Measurements from ENCODE around the gene EIF1AY. TPM values are rescaled to one million over a fixed set of nuclear protein-coding genes. Genes with fewer than 3 reads are reported as not detected.
"Not testable (repeated sequence)": the region's sequence is repeated elsewhere in the genome, so short reads cannot be mapped to it uniquely, and the experiment has no call there.

The EIF1AY gene
- total RNA-seq, 4 donors from 2014 or later = 10.8 to 19.6 TPM; not detected in 2

DNA sequence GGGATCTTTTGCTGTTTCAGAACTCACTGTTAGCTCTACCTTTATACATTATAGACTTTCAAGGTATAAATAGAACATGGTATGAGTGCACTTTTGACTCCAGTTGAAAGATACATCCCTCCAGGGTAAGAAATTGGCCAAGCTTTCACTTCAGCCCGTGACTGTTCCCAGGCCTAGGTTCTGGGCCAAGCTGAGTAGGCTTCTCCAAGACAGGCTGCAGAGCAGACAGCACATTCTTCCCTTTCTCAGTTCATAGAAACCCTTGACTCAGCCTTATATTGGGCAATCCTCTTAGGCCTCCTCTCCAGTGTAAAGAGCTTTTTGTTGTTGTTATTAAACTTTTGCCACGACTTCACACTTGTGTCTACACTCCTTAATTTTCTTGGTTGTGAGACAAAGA lies 29.5 kb upstream of the EIF1AY start:
- no peak overlapping the region for H3K27ac ChIP-seq
- no peak overlapping the region for H3K4me3 ChIP-seq
- DNase-seq = no peak
- H3K9me3 ChIP-seq = no peaks in the 10 kb centered on the region
- H3K4me1 ChIP-seq = no peaks in the 10 kb centered on the region
- no peaks in the 10 kb centered on the region for H3K36me3 ChIP-seq
- TF ChIP-seq, protein P1, sequence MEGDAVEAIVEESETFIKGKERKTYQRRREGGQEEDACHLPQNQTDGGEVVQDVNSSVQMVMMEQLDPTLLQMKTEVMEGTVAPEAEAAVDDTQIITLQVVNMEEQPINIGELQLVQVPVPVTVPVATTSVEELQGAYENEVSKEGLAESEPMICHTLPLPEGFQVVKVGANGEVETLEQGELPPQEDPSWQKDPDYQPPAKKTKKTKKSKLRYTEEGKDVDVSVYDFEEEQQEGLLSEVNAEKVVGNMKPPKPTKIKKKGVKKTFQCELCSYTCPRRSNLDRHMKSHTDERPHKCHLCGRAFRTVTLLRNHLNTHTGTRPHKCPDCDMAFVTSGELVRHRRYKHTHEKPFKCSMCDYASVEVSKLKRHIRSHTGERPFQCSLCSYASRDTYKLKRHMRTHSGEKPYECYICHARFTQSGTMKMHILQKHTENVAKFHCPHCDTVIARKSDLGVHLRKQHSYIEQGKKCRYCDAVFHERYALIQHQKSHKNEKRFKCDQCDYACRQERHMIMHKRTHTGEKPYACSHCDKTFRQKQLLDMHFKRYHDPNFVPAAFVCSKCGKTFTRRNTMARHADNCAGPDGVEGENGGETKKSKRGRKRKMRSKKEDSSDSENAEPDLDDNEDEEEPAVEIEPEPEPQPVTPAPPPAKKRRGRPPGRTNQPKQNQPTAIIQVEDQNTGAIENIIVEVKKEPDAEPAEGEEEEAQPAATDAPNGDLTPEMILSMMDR (IDR thresholded peaks at IDR 0.05) = no peak
- TF ChIP-seq POLR2A (IDR thresholded peaks at IDR 0.05) = no peak
- no peaks in the 10 kb centered on the region for H3K27me3 ChIP-seq

DNA sequence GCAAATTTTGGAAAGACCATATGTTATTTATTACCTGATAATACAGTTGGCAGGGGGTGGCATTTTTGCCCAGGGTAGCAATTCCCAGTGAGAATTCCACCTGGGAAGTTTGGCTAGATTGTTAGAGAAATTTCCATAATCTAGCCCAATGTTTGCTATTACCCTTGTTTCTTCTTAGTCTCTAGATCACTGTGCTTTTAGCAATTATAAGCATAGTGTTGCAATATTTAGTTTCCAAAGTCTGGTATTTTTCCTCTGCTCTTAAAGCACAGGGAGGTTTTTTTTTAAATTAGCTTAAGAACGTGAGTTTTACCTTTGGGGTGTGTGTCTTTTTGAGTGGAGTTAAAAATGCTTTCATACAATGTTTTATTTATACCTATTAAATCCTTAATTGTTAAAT lies 26.3 kb upstream of the EIF1AY start:
- DNase-seq = no peak
- no peak overlapping the region for H3K27ac ChIP-seq
- TF ChIP-seq POLR2A (IDR thresholded peaks at IDR 0.05) = no peak
- TF ChIP-seq, protein P1 (IDR thresholded peaks at IDR 0.05) = no peak
- no peaks in the 10 kb centered on the region for H3K36me3 ChIP-seq
- H3K4me1 ChIP-seq = no peaks in the 10 kb centered on the region
- no peaks in the 10 kb centered on the region for H3K9me3 ChIP-seq
- no peaks in the 10 kb centered on the region for H3K27me3 ChIP-seq
- H3K4me3 ChIP-seq = no peak overlapping the region

DNA sequence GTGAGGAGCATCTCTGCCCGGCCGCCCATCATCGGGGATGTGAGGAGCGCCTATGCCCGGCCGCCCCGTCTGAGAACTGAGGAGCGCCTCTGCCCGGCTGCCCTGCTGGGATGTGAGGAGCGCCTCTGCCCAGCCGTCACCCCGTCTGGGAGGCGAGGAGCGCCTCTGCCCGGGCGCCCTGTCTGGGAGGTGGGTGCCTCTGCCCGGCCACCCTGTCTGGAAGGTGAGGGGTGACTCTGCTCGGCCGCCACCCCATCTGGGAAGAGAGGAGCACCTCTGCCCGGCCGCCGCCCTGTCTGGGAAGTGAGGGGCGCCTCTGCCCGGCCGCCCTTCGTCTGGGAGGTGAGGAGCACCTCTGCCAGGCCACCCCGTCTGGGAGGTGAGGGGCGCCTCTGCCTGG lies 23.7 kb upstream of the EIF1AY start:
- no peaks in the 10 kb centered on the region for H3K36me3 ChIP-seq
- no peak for DNase-seq
- H3K27ac ChIP-seq = no peak overlapping the region
- no peak for TF ChIP-seq POLR2A (IDR thresholded peaks at IDR 0.05)
- TF ChIP-seq, protein P1 (IDR thresholded peaks at IDR 0.05) = no peak
- no peak overlapping the region for H3K4me3 ChIP-seq
- no peaks in the 10 kb centered on the region for H3K27me3 ChIP-seq
- H3K4me1 ChIP-seq = no peaks in the 10 kb centered on the region
- H3K9me3 ChIP-seq = no peaks in the 10 kb centered on the region

DNA sequence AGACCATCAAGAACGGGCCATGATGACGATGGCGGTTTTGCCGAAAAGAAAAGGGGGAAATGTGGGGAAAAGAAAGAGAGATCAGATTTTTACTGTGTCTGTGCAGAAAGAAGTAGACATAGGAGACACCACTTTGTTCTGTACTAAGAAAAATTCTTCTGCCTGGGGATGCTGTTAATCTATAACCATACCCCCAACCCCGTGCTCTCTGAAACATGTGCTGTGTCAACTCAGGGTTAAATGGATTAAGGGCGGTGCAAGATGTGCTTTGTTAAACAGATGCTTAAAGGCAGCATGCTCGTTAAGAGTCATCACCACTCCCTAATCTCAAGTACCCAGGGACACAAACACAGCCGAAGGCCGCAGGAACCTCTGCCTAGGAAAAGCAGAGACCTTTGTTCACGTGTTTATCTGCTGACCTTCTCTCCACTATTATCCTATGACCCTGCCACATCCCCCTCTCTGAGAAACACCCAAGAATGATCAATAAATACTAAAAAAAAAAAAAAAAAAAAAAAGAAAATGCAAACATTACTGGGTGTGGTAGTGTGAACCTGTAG lies 22.7 kb upstream of the EIF1AY start:
- not testable (repeated sequence) for H3K27ac ChIP-seq, DNase-seq, H3K9me3 ChIP-seq, H3K4me1 ChIP-seq, H3K36me3 ChIP-seq, H3K4me3 ChIP-seq, H3K27me3 ChIP-seq

DNA sequence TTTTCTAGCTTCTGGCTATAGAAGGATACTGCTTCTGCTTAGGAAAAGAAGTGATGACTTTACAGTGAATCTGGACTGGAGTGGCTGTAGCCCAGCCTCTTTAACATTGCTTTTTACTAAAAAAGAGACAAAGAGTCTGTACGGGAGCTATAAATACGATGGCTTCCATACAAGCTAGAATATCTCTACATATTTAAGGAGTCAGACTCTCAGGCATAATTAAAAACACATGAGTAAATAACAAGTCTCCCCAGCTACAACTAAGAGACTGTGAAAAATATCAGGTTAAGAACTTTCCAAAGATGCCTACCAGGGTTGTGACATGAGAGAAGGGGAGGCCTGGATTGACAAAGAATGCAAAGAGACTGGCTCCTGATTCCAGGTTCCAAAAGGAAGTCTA lies 19.8 kb upstream of the EIF1AY start:
- Histone ChIP-seq H3K36me3 (no peaks in the 10 kb centered on the region), H3K9me3 (no peaks in the 10 kb centered on the region), H3K27ac (no peak overlapping the region), H3K27me3 (no peaks in the 10 kb centered on the region), H3K4me1 (no peaks in the 10 kb centered on the region), H3K4me3 (no peak overlapping the region)
- DNase-seq = no peak
- TF ChIP-seq POLR2A (IDR thresholded peaks at IDR 0.05) = no peak
- TF ChIP-seq, protein P1 (IDR thresholded peaks at IDR 0.05) = no peak

DNA sequence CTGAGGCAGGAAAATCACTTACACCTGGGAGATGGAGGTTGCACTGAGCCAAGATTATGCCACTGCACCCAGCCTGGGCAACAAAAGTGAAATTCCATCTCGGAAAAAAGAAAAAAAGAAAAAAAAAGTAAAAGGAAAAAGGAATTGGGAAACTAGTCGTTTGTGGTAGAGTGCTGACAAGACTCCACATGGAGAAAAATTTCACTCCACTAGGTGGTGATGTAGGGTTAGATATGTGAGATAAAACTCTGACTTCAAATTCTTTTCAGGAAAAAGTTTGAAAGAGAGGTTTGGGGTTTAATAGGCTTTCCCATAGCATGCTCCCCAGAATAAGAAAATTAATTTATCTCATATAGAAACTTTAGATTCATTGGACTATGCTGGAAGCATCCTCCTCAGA lies 16.9 kb upstream of the EIF1AY start:
- Histone ChIP-seq H3K27ac (no peak overlapping the region), H3K4me3 (no peak overlapping the region), H3K27me3 (no peaks in the 10 kb centered on the region), H3K9me3 (no peaks in the 10 kb centered on the region), H3K4me1 (no peaks in the 10 kb centered on the region), H3K36me3 (no peaks in the 10 kb centered on the region)
- no peak for DNase-seq
- TF ChIP-seq, protein P1 (IDR thresholded peaks at IDR 0.05) = peak in 3 of 6 experiments; percentile 34 to 49 (median 44)
- no peak for TF ChIP-seq POLR2A (IDR thresholded peaks at IDR 0.05)
